GM12891 (cell line): Measurements from ENCODE around the gene CAMTA1.

Experiments used
- PAX5 ChIP-seq: IDR thresholded peaks from 2 replicates; pipeline ENCODE4 v1.6.1; 2011; ENCODE audit warnings: low read length, moderate library complexity, mild to moderate bottlenecking; ENCODE audit not compliant: insufficient read depth, severe bottlenecking
- POLR2A ChIP-seq: IDR thresholded peaks from 2 replicates; pipeline ENCODE4 v1.6.1; 2011; ENCODE audit warnings: low read depth, low read length, control low read depth
- POLR2AphosphoS5 ChIP-seq: IDR thresholded peaks from 2 replicates; pipeline ENCODE4 v1.6.1; 2011; ENCODE audit warnings: low read depth, low read length, control low read depth
- POU2F2 ChIP-seq: IDR thresholded peaks from 2 replicates; pipeline ENCODE4 v1.6.1; 2011; ENCODE audit warnings: low read depth, mild to moderate bottlenecking, control low read depth, low read length, moderate library complexity
- SPI1 ChIP-seq: IDR thresholded peaks from 2 replicates; pipeline ENCODE4 v1.6.1; 2011; ENCODE audit warnings: low read depth, low read length, control low read depth
- TAF1 ChIP-seq: IDR thresholded peaks from 2 replicates; pipeline ENCODE4 v1.6.1; 2011; ENCODE audit warnings: low read depth, low read length, control low read depth

- TF ChIP-seq POLR2AphosphoS5 (no peak), SPI1 (no peak), TAF1 (no peak), POLR2A (no peak), POU2F2 (no peak), PAX5 (no peak)
Measured at GRCh38 chr1:7366955-7367665, 581.9 kb downstream of the CAMTA1 start.
